Neural progenitor cell (in vitro differentiated cells): ENCODE data around the gene OCIAD1. TPM values are rescaled to one million over a fixed set of nuclear protein-coding genes. Genes with fewer than 3 reads are reported as not detected.

Source experiments
- DNase-seq: peaks from one replicate; pipeline ENCODE4 v3.0.0-alpha.2; 2016; ENCODE audit warnings: low spot score
- H2AFZ ChIP-seq: fragments of 200-600 bp; sonication (generic); replicated peaks from 2 replicates; pipeline ENCODE4 v1.6.1; 2016; ENCODE audit warnings: antibody characterized with exemption
- H3F3A ChIP-seq: fragments of 200-600 bp; sonication (generic); 2 replicates; pipeline ENCODE4 v1.6.1; 2016; ENCODE audit warnings: antibody characterized with exemption, low read depth
- H3K27ac ChIP-seq: fragments of 200-600 bp; sonication (generic); 2 replicates; pipeline ENCODE4 v1.5.1; 2016; ENCODE audit warnings: mild to moderate bottlenecking
- H3K27me3 ChIP-seq: fragments of 200-600 bp; sonication (generic); 2 replicates; pipeline ENCODE4 v1.6.1; 2016; ENCODE audit warnings: mild to moderate bottlenecking, moderate library complexity
- H3K36me3 ChIP-seq: fragments of 200-600 bp; sonication (generic); 2 replicates; pipeline ENCODE4 v1.5.1; 2016
- H3K4me1 ChIP-seq: fragments of 200-600 bp; sonication (generic); 2 replicates; pipeline ENCODE4 v1.6.1; 2016; ENCODE audit warnings: mixed run types
- H3K4me2 ChIP-seq: fragments of 200-600 bp; sonication (generic); 2 replicates; pipeline ENCODE4 v1.6.1; 2016
- H3K4me3 ChIP-seq: fragments of 200-600 bp; sonication (generic); 2 replicates; pipeline ENCODE4 v1.5.1; 2016
- H3K79me2 ChIP-seq: fragments of 200-600 bp; sonication (generic); 2 replicates; pipeline ENCODE4 v1.6.1; 2016; ENCODE audit warnings: low read depth
- H3K9ac ChIP-seq: fragments of 200-600 bp; sonication (generic); 2 replicates; pipeline ENCODE4 v1.6.1; 2016
- H3K9me3 ChIP-seq: fragments of 200-600 bp; sonication (generic); 2 replicates; pipeline ENCODE4 v1.5.1; 2016; ENCODE audit warnings: low read depth
- H4K20me1 ChIP-seq: fragments of 200-600 bp; sonication (generic); 2 replicates; pipeline ENCODE4 v1.6.1; 2016; ENCODE audit warnings: low read depth
- H3K27ac Mint-ChIP-seq: 3 replicates; pipeline ENCODE4 v1.8.0; 2021; ENCODE audit warnings: mixed read lengths
- H3K27me3 Mint-ChIP-seq: 2 replicates; pipeline ENCODE4 v1.8.0; 2022; ENCODE audit warnings: low read depth, mild to moderate bottlenecking, inconsistent platforms, moderate library complexity, mixed read lengths; ENCODE audit not compliant: insufficient read depth
- H3K36me3 Mint-ChIP-seq: 3 replicates; pipeline ENCODE4 v1.8.0; 2021; ENCODE audit warnings: mixed read lengths
- H3K4me1 Mint-ChIP-seq: 3 replicates; pipeline ENCODE4 v1.8.0; 2021; ENCODE audit warnings: mixed read lengths
- H3K4me3 Mint-ChIP-seq: 3 replicates; pipeline ENCODE4 v1.8.0; 2021; ENCODE audit warnings: mild to moderate bottlenecking, moderate library complexity, mixed read lengths
- H3K9me3 Mint-ChIP-seq: 3 replicates; pipeline ENCODE4 v1.8.0; 2020; ENCODE audit warnings: mixed read lengths
- CTCF ChIP-seq: fragments of 200-600 bp; sonication (generic); IDR thresholded peaks from 2 replicates; pipeline ENCODE4 v1.5.1; 2017; ENCODE audit warnings: antibody characterized with exemption, mild to moderate bottlenecking
- EZH2 ChIP-seq: fragments of 200-600 bp; sonication (generic); IDR thresholded peaks from 2 replicates; pipeline ENCODE4 v1.6.1; 2017; ENCODE audit warnings: antibody characterized with exemption, mild to moderate bottlenecking, moderate library complexity
- EZH2phosphoT487 ChIP-seq: fragments of 200-600 bp; sonication (generic); IDR thresholded peaks from 2 replicates; pipeline ENCODE4 v1.6.1; 2017; ENCODE audit warnings: antibody characterized with exemption
- total RNA-seq: library from RNA; depleted of rRNA; stranded (reverse); fragments of >200 nt; gene quantifications from 2 replicates; pipeline ENCODE4 v1.2.3, GENCODE V29; 2015; ENCODE audit warnings: low replicate concordance

OCIAD1 gene
- total RNA-seq, 1 donor from 2014 or later: 260 TPM

- no peaks in the 10 kb centered on the region for H3K9me3 Mint-ChIP-seq
- Histone ChIP-seq H3K36me3 (no peaks in the 10 kb centered on the region), H3K4me3 (no peak overlapping the region), H3K9ac (no peak overlapping the region), H3K79me2 (peaks cover 13% of the 10 kb centered on the region), H3K4me1 (peaks cover 6% of the 10 kb centered on the region), H3K9me3 (no peaks in the 10 kb centered on the region), H3K27ac (no peak overlapping the region), H3F3A (peaks cover 6% of the 10 kb centered on the region), H4K20me1 (peaks cover 5% of the 10 kb centered on the region), H2AFZ (no peak overlapping the region), H3K27me3 (no peaks in the 10 kb centered on the region), H3K4me2 (no peak overlapping the region)
- H3K27ac Mint-ChIP-seq: no peak overlapping the region
- TF ChIP-seq EZH2 (no peak), EZH2phosphoT487 (no peak), CTCF (no peak)
- peaks cover 4% of the 10 kb centered on the region for H3K27me3 Mint-ChIP-seq
- H3K4me3 Mint-ChIP-seq: no peak overlapping the region
- DNase-seq: no peak
- no peaks in the 10 kb centered on the region for H3K36me3 Mint-ChIP-seq
- H3K4me1 Mint-ChIP-seq: peaks cover 17% of the 10 kb centered on the region
Measured at GRCh38 chr4:48904101-48904500, 73.2 kb downstream of the OCIAD1 start.

- no peaks in the 10 kb centered on the region for H3K9me3 ChIP-seq
- peaks cover 5% of the 10 kb centered on the region for H4K20me1 ChIP-seq
- Mint-ChIP-seq H3K4me3 (peak overlapping the region; percentile 4), H3K27me3 (peaks cover 4% of the 10 kb centered on the region), H3K27ac (no peak overlapping the region), H3K9me3 (no peaks in the 10 kb centered on the region), H3K4me1 (peaks cover 16% of the 10 kb centered on the region), H3K36me3 (no peaks in the 10 kb centered on the region)
- H3K27ac ChIP-seq: no peak overlapping the region
- H3K27me3 ChIP-seq: no peaks in the 10 kb centered on the region
- peak overlapping the region; percentile 98 for H3K4me2 ChIP-seq
- peaks cover 6% of the 10 kb centered on the region for H3F3A ChIP-seq
- H3K9ac ChIP-seq: no peak overlapping the region
- peaks cover 13% of the 10 kb centered on the region for H3K79me2 ChIP-seq
- DNase-seq: no peak
- H3K4me3 ChIP-seq: no peak overlapping the region
- H3K36me3 ChIP-seq: no peaks in the 10 kb centered on the region
- peaks cover 6% of the 10 kb centered on the region for H3K4me1 ChIP-seq
- TF ChIP-seq EZH2 (no peak), CTCF (no peak), EZH2phosphoT487 (no peak)
- no peak overlapping the region for H2AFZ ChIP-seq
Measured at GRCh38 chr4:48904541-48905142, 73.8 kb downstream of the OCIAD1 start.

GRCh38 chr4:48905363-48906015 lies 74.6 kb downstream of the OCIAD1 start:
- no peaks in the 10 kb centered on the region for H3K27me3 ChIP-seq
- Mint-ChIP-seq H3K4me3 (peak overlapping the region; percentile 71), H3K4me1 (peaks cover 13% of the 10 kb centered on the region), H3K36me3 (no peaks in the 10 kb centered on the region), H3K27me3 (peaks cover 4% of the 10 kb centered on the region), H3K27ac (no peak overlapping the region), H3K9me3 (no peaks in the 10 kb centered on the region)
- DNase-seq: no peak
- no peak for TF ChIP-seq EZH2
- TF ChIP-seq CTCF: no peak
- TF ChIP-seq EZH2phosphoT487: no peak
- H3K4me2 ChIP-seq: peak overlapping the region; percentile 98
- peak overlapping the region; percentile 80 for H2AFZ ChIP-seq
- H3K9me3 ChIP-seq: no peaks in the 10 kb centered on the region
- H3K27ac ChIP-seq: no peak overlapping the region
- no peak overlapping the region for H3K9ac ChIP-seq
- H4K20me1 ChIP-seq: no peaks in the 10 kb centered on the region
- H3F3A ChIP-seq: no peaks in the 10 kb centered on the region
- no peaks in the 10 kb centered on the region for H3K36me3 ChIP-seq
- peaks cover 13% of the 10 kb centered on the region for H3K79me2 ChIP-seq
- peak overlapping the region; percentile 76 for H3K4me3 ChIP-seq
- no peaks in the 10 kb centered on the region for H3K4me1 ChIP-seq
